Kidney (tissue), 14 donors: ENCODE measurements around the gene MAP7. TPM values are rescaled to one million over a fixed set of nuclear protein-coding genes. Genes with fewer than 3 reads are reported as not detected.

ENCODE experiments used
- DNase-seq, 5 donors: peaks; one replicate each; pipeline ENCODE4 v3.0.0-alpha.2; 2013 to 2020
- FAIRE-seq: peaks from 2 replicates; lab custom pipeline; 2012; peaks lifted over from hg19 to GRCh38; lab: Jason Lieb, UNC
- H3K27ac ChIP-seq, 2 donors: one replicate each; pipeline ENCODE4 v1.7.0; 2013; ENCODE audit warnings: low read depth in 2 of 2, low read length in 2 of 2, inconsistent platforms in 1 of 2
- H3K27me3 ChIP-seq: one replicate; pipeline ENCODE4 v1.7.1; 2013; ENCODE audit warnings: low read length, inconsistent platforms; ENCODE audit not compliant: control insufficient read depth, insufficient read depth
- H3K36me3 ChIP-seq, 3 donors: one replicate each; pipeline versions ENCODE4 v1.7.0 to v1.7.1; 2013; ENCODE audit warnings: low read length in 3 of 3, control low read depth in 1 of 3, inconsistent platforms in 1 of 3; ENCODE audit not compliant: insufficient read depth in 3 of 3, control insufficient read depth in 2 of 3
- H3K4me1 ChIP-seq, 3 donors: one replicate each; pipeline versions ENCODE4 v1.7.0 to v1.7.1; 2013; ENCODE audit warnings: low read length in 3 of 3, inconsistent platforms in 1 of 3, low read depth in 1 of 3; ENCODE audit not compliant: control insufficient read depth in 2 of 3, insufficient read depth in 2 of 3
- H3K4me3 ChIP-seq, 3 donors: one replicate each; pipeline versions ENCODE4 v1.7.0 to v1.8.1; 2013; ENCODE audit warnings: low read length in 3 of 3, control low read depth in 1 of 3, inconsistent platforms in 1 of 3
- H3K9ac ChIP-seq, 3 donors: one replicate each; pipeline versions ENCODE4 v1.7.0 to v1.7.1; 2013; ENCODE audit warnings: low read length in 3 of 3, control low read depth in 1 of 3, inconsistent platforms in 1 of 3
- H3K9me3 ChIP-seq, 3 donors: one replicate each; pipeline versions ENCODE4 v1.7.0 to v1.7.1; 2013; ENCODE audit warnings: low read length in 3 of 3, control low read depth in 1 of 3, inconsistent platforms in 1 of 3; ENCODE audit not compliant: control insufficient read depth in 2 of 3, insufficient read depth in 1 of 3
- intact Hi-C: fragments of 100-400 bp; cut with DNase I; formaldehyde crosslinking; loops from one replicate; pipeline ENCODE4 v1.11.1; 2022
- polyA plus RNA-seq: library from polyadenylated mRNA; stranded (reverse); fragments of 350-450 nt; fragmentation: Illumina TruSeq; extraction: RNeasy Lipid Tissue Mini Kit (QIAGEN cat#74804); gene quantifications from one replicate; pipeline ENCODE4 v1.2.3, GENCODE V29; 2014; ENCODE audit warnings: low read depth, low replicate concordance; ENCODE audit not compliant: insufficient read depth
- total RNA-seq: library from RNA; stranded (reverse); fragmentation: NEBNext Ultra II Directional; extraction: Animal tissue kit (Norgen Biotek cat#: 25700); gene quantifications from one replicate; pipeline ENCODE4 v1.2.1, GENCODE V29; 2021
- TF ChIP-seq, protein P1 (sequence below): IDR thresholded peaks from 3 replicates; pipeline ENCODE4 v1.5.1; 2012; ENCODE audit warnings: mild to moderate bottlenecking, moderate library complexity, borderline replicate concordance; ENCODE audit not compliant: insufficient read depth; ENCODE audit errors: extremely low read depth
- donor health status: control.
- donor health status: control.
- donor health status: control.
- donor health status: control.
- donor health status: control.
- donor health status: DM: yes; HTN: yes; CAD: no.
- donor health status: Normal renal cell carcinoma (clear cell type).

MAP7 gene
- total and polyA plus RNA-seq, 2 donors from 2014 or later, result 16.0 to 40.0 TPM

DNA sequence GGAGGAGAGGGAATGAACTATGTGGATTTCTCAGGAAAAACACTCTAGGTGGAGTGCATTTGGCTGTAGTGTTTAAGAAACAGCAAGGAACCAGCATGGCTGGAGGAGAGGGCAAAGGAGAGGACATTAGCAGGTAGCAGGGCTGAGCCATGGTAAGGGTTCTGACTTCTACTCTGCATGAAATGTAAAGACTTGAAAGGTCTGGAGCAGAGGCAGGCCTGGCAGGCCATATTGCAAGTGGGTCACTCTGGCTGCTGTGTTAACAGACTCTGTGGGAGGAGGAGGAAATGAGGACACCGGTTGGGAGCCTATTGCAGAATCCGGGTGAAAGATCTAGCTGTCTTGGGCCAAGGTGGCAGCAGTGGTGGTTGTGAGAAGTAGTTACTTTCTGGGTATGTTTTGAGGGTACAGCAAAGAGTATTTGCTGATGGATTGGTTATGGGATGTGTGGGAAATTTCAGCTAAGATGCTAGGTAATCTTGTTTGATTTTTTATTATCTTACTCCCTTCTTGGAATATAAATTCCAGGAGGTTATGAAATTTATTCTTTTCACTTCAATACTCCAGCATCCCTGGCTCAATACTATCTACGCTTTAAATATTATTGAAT, 144.7 kb downstream of the MAP7 start:
- H3K27ac ChIP-seq, result no peak overlapping the region
- no peaks in the 10 kb centered on the region for H3K9me3 ChIP-seq
- no peak overlapping the region for H3K9ac ChIP-seq
- no peak overlapping the region for H3K4me3 ChIP-seq
- TF ChIP-seq, protein P1, sequence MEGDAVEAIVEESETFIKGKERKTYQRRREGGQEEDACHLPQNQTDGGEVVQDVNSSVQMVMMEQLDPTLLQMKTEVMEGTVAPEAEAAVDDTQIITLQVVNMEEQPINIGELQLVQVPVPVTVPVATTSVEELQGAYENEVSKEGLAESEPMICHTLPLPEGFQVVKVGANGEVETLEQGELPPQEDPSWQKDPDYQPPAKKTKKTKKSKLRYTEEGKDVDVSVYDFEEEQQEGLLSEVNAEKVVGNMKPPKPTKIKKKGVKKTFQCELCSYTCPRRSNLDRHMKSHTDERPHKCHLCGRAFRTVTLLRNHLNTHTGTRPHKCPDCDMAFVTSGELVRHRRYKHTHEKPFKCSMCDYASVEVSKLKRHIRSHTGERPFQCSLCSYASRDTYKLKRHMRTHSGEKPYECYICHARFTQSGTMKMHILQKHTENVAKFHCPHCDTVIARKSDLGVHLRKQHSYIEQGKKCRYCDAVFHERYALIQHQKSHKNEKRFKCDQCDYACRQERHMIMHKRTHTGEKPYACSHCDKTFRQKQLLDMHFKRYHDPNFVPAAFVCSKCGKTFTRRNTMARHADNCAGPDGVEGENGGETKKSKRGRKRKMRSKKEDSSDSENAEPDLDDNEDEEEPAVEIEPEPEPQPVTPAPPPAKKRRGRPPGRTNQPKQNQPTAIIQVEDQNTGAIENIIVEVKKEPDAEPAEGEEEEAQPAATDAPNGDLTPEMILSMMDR, result no peak
- intact Hi-C loops, result no loop called here
- H3K36me3 ChIP-seq, result no peaks in the 10 kb centered on the region
- DNase-seq, result no peak
- no peaks in the 10 kb centered on the region for H3K4me1 ChIP-seq
- no peaks in the 10 kb centered on the region for H3K27me3 ChIP-seq
- no peak for FAIRE-seq

DNA sequence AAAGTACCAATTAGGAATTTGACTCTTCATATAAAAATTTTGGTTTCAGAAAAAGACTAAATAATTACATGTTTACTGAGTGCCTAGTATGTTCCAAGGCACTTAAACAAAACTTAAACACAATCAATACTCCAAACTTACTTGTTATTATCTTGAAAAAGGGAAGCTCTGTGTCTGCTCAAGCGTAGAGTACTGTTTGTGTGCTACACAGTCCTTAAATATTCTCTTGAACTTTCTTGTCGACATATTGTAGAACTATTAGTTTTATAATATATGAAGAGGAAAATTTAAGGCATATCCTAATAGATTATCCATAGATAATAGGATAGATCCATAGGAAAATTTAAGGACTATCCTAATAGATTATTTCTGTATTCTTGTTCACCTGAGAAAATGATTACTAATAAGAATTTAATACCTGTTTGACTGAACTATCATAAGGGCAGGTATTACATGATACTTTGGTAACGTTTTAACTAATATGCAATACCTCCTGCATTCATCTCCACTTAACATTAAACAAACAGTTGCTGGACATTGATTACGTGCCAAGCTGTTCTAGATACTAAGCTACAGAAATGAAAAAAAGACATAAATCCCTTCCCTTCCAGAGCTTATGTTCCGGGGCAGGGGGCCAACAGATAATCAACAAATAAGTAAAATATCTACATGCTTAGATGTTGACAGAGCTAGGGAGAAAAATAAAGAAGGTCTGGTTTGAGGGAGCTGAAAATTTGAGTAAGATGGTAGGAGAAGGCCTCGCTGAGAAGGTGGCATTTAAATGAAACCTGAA, 145.4 kb downstream of the MAP7 start:
- no peak overlapping the region for H3K27ac ChIP-seq
- FAIRE-seq, result no peak
- H3K9ac ChIP-seq, result no peak overlapping the region
- no peaks in the 10 kb centered on the region for H3K36me3 ChIP-seq
- no peaks in the 10 kb centered on the region for H3K9me3 ChIP-seq
- intact Hi-C loops, result no loop called here
- no peak overlapping the region for H3K4me3 ChIP-seq
- H3K27me3 ChIP-seq, result no peaks in the 10 kb centered on the region
- H3K4me1 ChIP-seq, result no peaks in the 10 kb centered on the region
- TF ChIP-seq, protein P1, result no peak
- DNase-seq, result no peak

DNA sequence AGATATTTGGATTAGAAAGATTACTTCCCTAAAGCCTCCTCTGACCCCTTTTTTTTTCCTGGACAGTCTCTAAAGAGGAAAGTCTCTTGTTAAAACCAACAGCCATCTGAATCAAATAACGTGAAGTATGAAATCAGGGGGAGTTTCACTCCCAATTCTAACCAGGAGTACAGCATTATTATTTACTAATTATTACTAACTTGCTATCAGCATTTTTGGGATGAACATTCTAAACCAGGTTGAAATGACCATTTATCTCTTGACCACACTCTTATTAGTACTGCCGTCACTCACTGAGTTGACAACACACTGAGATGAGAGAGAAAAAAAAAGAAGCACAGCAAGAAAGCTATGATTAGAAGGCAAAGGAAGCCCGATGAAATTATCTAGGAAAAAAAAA, 146.2 kb downstream of the MAP7 start:
- no peak overlapping the region for H3K4me3 ChIP-seq
- H3K9ac ChIP-seq, result no peak overlapping the region
- H3K27me3 ChIP-seq, result no peaks in the 10 kb centered on the region
- FAIRE-seq (no peak), DNase-seq (no peak)
- TF ChIP-seq, protein P1, result no peak
- no peaks in the 10 kb centered on the region for H3K9me3 ChIP-seq
- H3K36me3 ChIP-seq, result no peaks in the 10 kb centered on the region
- intact Hi-C loops, result no loop called here
- H3K27ac ChIP-seq, result no peak overlapping the region
- no peaks in the 10 kb centered on the region for H3K4me1 ChIP-seq
